Keratinocyte (primary cell): ENCODE measurements around the gene CD274.

Experiments
- EZH2 ChIP-seq: IDR thresholded peaks from one replicate; pipeline ENCODE4 v1.6.1; 2012; ENCODE audit warnings: inconsistent platforms, mild to moderate bottlenecking, low read length, moderate library complexity
- TF ChIP-seq, protein P1 (sequence below), 3 experiments: IDR thresholded peaks in 1 of 3; conservative IDR thresholded peaks in 1 of 3; optimal IDR thresholded peaks in 1 of 3; 2 replicates in 2 of 3; 3 replicates in 1 of 3; pipeline versions ENCODE3 to v1.5.1; 2011; ENCODE audit warnings: low read length in 3 of 3, mild to moderate bottlenecking in 3 of 3, moderate library complexity in 2 of 3, control low read depth in 1 of 3, inconsistent platforms in 1 of 3; ENCODE audit not compliant: insufficient read depth in 2 of 3; ENCODE audit errors: extremely low read depth in 1 of 3

DNA sequence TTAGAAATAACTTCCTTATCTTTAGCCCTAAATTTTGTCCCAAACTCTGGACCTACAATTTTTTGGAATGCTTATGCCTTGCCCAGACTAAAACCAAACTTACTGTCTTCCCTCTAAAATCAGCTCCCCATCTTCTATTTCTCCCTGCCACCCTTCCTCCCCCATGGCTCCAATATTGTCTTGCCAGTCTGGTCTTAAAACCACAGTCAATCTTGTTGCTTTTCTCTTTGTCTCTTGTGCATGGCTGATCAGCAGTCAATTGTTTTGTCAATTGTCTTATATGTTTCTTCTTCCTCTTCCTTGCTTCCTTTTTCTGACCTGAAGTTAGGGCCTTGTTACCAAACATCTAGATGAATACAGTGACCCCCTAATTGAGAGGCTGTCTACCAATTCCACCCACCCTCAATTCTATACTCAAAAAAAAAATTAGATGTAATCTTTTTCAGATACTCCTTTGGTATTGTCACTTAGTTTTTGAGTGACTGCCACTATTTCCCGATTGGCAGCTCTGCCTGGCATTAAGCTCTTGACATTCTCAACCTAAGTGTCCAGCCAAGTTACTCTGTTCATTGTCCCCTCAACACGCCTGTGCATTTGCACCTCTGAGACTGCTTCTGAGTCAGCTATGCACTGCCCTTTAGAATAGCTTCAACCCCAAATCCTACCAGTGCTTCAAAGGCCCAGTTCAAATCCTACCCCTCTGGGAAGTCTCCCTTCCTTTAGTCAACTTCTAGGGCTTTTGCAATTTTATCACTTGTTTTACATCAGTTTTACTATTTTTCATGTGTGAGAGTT, 62.5 kb downstream of the CD274 start:
- TF ChIP-seq, protein P1, sequence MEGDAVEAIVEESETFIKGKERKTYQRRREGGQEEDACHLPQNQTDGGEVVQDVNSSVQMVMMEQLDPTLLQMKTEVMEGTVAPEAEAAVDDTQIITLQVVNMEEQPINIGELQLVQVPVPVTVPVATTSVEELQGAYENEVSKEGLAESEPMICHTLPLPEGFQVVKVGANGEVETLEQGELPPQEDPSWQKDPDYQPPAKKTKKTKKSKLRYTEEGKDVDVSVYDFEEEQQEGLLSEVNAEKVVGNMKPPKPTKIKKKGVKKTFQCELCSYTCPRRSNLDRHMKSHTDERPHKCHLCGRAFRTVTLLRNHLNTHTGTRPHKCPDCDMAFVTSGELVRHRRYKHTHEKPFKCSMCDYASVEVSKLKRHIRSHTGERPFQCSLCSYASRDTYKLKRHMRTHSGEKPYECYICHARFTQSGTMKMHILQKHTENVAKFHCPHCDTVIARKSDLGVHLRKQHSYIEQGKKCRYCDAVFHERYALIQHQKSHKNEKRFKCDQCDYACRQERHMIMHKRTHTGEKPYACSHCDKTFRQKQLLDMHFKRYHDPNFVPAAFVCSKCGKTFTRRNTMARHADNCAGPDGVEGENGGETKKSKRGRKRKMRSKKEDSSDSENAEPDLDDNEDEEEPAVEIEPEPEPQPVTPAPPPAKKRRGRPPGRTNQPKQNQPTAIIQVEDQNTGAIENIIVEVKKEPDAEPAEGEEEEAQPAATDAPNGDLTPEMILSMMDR (optimal IDR thresholded peaks at IDR 0.05 in 1 of 3, IDR thresholded peaks at IDR 0.05 in 1 of 3, conservative IDR thresholded peaks at IDR 0.05 in 1 of 3; ENCODE audit: extremely low read depth in 1 of 3, insufficient read depth in 2 of 3, low read length in 3 of 3): no peak
- TF ChIP-seq EZH2: no peak
